Measurements from ENCODE around the gene EPC2. TPM values are rescaled to one million over a fixed set of nuclear protein-coding genes. Genes with fewer than 3 reads are reported as not detected.

Gene EPC2
- total RNA-seq, 1 experiment from 2014 or later: 30.2 TPM

DNA sequence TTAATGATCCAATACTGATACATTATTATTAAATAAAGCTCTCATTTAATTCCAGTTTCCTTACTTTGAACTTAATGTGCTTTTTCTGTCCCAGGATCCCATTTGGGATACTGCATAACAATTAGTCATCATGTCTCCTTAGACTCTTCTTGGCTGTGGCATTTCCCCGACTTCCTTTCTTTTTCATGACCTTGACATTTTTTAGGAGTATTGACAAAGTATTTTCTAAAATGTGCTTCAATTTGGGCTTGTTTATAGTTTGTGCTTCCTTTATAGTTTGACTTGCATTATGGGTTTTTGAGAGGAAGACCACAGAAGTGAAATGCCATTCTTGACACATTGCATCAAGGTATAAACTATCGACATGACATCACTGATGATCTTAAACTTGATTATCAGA lies 184.4 kb downstream of the EPC2 start:
- TF ChIP-seq, protein P1, sequence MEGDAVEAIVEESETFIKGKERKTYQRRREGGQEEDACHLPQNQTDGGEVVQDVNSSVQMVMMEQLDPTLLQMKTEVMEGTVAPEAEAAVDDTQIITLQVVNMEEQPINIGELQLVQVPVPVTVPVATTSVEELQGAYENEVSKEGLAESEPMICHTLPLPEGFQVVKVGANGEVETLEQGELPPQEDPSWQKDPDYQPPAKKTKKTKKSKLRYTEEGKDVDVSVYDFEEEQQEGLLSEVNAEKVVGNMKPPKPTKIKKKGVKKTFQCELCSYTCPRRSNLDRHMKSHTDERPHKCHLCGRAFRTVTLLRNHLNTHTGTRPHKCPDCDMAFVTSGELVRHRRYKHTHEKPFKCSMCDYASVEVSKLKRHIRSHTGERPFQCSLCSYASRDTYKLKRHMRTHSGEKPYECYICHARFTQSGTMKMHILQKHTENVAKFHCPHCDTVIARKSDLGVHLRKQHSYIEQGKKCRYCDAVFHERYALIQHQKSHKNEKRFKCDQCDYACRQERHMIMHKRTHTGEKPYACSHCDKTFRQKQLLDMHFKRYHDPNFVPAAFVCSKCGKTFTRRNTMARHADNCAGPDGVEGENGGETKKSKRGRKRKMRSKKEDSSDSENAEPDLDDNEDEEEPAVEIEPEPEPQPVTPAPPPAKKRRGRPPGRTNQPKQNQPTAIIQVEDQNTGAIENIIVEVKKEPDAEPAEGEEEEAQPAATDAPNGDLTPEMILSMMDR (IDR thresholded peaks at IDR 0.05): no peak
- TF ChIP-seq SIN3A (IDR thresholded peaks at IDR 0.05; ENCODE audit: borderline replicate concordance, insufficient read depth, low read depth, low read length) (no peak), TCF7L2 (IDR thresholded peaks at IDR 0.05; ENCODE audit: low read depth, low read length) (no peak), POLR2AphosphoS5 (IDR thresholded peaks at IDR 0.05; ENCODE audit: low read depth, low read length) (no peak)
- TF ChIP-seq, protein P2, sequence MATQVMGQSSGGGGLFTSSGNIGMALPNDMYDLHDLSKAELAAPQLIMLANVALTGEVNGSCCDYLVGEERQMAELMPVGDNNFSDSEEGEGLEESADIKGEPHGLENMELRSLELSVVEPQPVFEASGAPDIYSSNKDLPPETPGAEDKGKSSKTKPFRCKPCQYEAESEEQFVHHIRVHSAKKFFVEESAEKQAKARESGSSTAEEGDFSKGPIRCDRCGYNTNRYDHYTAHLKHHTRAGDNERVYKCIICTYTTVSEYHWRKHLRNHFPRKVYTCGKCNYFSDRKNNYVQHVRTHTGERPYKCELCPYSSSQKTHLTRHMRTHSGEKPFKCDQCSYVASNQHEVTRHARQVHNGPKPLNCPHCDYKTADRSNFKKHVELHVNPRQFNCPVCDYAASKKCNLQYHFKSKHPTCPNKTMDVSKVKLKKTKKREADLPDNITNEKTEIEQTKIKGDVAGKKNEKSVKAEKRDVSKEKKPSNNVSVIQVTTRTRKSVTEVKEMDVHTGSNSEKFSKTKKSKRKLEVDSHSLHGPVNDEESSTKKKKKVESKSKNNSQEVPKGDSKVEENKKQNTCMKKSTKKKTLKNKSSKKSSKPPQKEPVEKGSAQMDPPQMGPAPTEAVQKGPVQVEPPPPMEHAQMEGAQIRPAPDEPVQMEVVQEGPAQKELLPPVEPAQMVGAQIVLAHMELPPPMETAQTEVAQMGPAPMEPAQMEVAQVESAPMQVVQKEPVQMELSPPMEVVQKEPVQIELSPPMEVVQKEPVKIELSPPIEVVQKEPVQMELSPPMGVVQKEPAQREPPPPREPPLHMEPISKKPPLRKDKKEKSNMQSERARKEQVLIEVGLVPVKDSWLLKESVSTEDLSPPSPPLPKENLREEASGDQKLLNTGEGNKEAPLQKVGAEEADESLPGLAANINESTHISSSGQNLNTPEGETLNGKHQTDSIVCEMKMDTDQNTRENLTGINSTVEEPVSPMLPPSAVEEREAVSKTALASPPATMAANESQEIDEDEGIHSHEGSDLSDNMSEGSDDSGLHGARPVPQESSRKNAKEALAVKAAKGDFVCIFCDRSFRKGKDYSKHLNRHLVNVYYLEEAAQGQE (IDR thresholded peaks at IDR 0.05; ENCODE audit: insufficient read depth in 1 of 2, low read depth in 2 of 2, low read length in 1 of 2): no peak
- Histone ChIP-seq H3K4me1 (ENCODE audit: control insufficient read depth, insufficient read depth, low read length) (no peaks in the 10 kb centered on the region), H3K27me3 (ENCODE audit: control insufficient read depth, insufficient read depth, low read length) (peaks cover 2% of the 10 kb centered on the region; the same call in 1 of the 2 replicates), H3K9me3 (ENCODE audit: control insufficient read depth, insufficient read depth, low read depth, low read length) (no peaks in the 10 kb centered on the region), H3K36me3 (ENCODE audit: control insufficient read depth, insufficient read depth, low read length) (no peaks in the 10 kb centered on the region), H3K27ac (ENCODE audit: low read length) (no peak overlapping the region), H3K4me3 (ENCODE audit: low read depth in 2 of 2, low read length in 2 of 2) (no peak overlapping the region)
- DNase-seq (ENCODE audit: low read depth, low spot score): no peak
- in situ Hi-C loops (cut with HindIII; ENCODE audit: low pct_unique_long_range_greater_than_20kb, low sequenced_read_pairs) (no loop called here), intact Hi-C loops (cut with micrococcal nuclease; ENCODE audit: unreplicated experiment) (no loop called here)
- POLR2A ChIA-PET: no interaction called here
- CTCF ChIA-PET: no interaction called here
- ATAC-seq: no peak
- no TSS peak for BruUV-seq (replicated peaks)

DNA sequence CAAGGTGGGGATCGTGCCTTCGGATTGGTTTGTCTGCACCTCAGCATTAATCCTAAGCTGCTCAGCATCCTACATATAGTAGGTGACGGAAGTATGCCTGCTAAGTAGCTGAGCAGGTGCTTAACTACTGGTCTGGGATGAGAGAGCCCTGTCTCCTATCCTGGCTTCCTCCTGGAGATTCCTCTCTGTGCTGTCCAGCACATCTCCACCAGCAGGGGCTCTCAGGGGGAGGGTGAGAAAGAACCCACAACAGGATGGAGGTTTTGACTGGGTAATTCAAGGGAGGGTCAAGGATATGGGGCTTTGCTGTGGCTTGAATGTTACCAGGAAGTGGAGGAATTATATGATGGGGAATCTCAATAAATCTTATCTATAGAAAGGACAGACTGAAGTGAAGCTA lies 185.1 kb downstream of the EPC2 start:
- Histone ChIP-seq H3K4me3 (ENCODE audit: low read depth in 2 of 2, low read length in 2 of 2) (no peak overlapping the region), H3K27me3 (ENCODE audit: control insufficient read depth, insufficient read depth, low read length) (peaks cover 2% of the 10 kb centered on the region; the same call in 1 of the 2 replicates), H3K36me3 (ENCODE audit: control insufficient read depth, insufficient read depth, low read length) (no peaks in the 10 kb centered on the region), H3K27ac (ENCODE audit: low read length) (no peak overlapping the region), H3K4me1 (ENCODE audit: control insufficient read depth, insufficient read depth, low read length) (no peaks in the 10 kb centered on the region), H3K9me3 (ENCODE audit: control insufficient read depth, insufficient read depth, low read depth, low read length) (no peaks in the 10 kb centered on the region)
- intact Hi-C loops (cut with micrococcal nuclease; ENCODE audit: unreplicated experiment) (no loop called here), in situ Hi-C loops (cut with HindIII; ENCODE audit: low pct_unique_long_range_greater_than_20kb, low sequenced_read_pairs) (no loop called here)
- no TSS peak for BruUV-seq (replicated peaks)
- DNase-seq (ENCODE audit: low read depth, low spot score): no peak
- ChIA-PET POLR2A (no interaction called here), CTCF (no interaction called here)
- ATAC-seq: no peak
- TF ChIP-seq, protein P2 (IDR thresholded peaks at IDR 0.05; ENCODE audit: insufficient read depth in 1 of 2, low read depth in 2 of 2, low read length in 1 of 2): 0 out of 4 replicates have a peak, but pooled peaks of 1 of the 2 experiments have one; percentile 17
- TF ChIP-seq TCF7L2 (IDR thresholded peaks at IDR 0.05; ENCODE audit: low read depth, low read length): no peak
